HG02884 (cell line): ENCODE data around the gene SPRR1B.
"Not testable (repeated sequence)": the region's sequence is repeated elsewhere in the genome, so short reads cannot be mapped to it uniquely, and the experiment has no call there.

ENCODE experiments used
- ATAC-seq: cut with Tn5 transposase; IDR thresholded peaks from one replicate; pipeline ENCODE4 v1.9.1; 2021; ENCODE audit warnings: mild to moderate bottlenecking, moderate library complexity; ENCODE audit not compliant: unreplicated experiment

The SPRR1B gene

DNA sequence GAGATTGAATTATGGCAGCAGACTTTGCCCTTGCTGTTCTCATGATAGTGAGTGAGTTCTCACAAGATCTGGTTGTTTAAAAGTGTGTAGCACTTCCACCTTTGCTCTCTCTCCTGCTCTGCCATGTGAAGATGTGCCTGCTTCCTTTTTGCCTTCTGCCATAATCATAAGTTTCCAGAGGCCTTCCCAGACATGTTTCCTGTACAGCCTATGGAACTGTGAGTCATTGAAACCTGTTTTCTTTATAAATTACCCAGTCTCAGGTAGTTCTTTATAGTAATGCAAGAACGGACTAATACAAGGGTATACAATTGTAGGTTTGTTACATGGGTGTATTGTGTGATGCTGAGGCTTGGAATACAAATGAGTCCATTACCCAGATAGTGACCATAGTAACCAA, 4.2 kb downstream of the SPRR1B start:
- no peak for ATAC-seq

DNA sequence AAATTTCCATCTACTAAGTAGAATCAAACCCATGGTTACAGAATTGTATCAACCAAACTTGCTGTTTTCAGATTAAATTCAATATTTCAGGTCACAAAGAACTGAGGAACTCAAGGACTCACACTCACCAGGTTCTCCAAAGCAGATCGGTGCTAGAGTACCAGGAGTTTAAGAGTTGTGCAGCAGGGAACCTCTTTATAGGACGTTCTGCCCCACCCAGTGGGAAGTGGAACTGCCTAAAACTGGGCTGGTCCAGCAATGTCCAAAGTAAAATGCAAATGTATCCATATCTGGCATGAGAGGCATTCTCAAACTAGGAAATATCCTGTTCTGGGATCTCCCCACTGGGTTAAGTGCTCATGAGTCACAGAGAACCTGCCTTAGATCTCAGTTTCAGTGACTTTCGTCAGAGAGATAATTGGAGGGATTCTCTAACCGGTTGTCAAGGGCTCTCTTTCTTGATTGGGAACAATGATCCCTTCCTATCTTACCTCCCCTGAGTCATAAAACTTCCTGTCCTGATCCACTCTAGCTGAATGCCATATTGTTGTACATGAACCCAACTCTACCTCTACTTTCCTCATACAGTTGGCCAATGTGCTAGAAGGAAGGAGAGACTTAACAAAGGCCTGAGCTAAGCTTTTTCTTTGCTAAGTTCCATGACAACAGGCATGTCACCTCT, 10.1 kb downstream of the SPRR1B start, which contains the start of gene SPRR2D:
Gene SPRR2D, minus strand, starts transcription at position 171 of the 682 bp plus-strand sequence. CDS start 774 bp downstream, outside the sequence.
- no peak for ATAC-seq

DNA sequence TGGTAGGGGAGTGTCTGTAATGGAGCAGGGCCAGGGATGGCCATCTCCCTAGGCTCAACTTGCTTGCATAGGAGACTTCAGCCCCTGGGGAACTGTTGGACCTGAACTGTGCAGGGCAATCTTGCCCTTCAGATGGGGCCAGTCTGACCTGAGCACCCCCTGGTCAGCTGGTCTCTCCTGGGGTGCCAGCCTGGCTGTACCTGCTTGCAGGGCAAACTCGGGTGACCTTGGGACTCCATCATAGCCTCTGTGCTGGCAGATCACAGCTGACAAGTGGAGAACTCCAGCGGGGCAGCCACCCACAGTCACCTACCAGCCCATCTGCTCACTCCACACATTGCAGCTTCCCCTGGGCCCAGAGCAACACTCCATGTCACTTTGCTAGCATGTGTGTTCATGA, 18.2 kb downstream of the SPRR1B start:
- no peak for ATAC-seq

DNA sequence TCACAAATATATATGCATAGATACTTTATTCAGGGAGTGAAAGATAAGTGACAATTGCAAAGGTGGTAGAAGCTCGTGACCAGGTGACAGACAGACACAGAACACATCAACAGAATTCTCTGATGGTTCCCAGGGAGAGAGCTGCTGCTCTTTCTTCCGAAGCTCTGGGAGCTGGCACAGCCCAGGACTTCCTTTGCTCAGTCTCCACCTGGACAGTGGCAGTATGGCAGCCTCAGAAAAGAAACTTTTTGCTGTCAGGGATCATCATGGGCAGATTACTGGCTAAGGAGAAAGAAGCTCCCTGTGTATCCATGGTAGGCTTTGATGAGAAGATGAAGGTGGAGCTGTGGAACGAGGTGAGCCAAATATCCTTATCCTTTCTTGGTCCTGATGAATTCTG, 25.1 kb downstream of the SPRR1B start:
- not testable (repeated sequence) for ATAC-seq

DNA sequence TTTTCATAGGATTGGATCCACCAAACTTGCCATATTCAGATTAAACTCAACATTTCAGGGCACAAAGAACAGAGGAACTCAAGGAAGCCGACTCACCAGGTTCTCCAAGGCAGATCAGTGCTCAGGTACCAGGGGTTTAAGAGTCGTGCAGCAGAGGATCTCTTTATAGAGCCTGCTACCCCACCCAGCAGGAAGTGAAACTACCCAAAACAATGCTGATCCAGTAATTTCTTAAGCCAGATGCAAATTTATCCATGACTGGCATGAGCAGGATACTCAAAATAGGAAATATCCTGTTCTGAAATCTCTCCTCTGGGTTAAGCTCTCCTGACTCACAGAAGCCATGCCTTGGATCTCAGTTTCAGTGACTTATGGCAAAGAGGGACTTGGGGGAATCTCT, 26.4 kb downstream of the SPRR1B start, which contains the start of gene SPRR2A:
Gene SPRR2A, minus strand, starts transcription at position 138 of the 400 bp plus-strand sequence. CDS start 777 bp downstream, outside the sequence.
- ATAC-seq, result no peak

DNA sequence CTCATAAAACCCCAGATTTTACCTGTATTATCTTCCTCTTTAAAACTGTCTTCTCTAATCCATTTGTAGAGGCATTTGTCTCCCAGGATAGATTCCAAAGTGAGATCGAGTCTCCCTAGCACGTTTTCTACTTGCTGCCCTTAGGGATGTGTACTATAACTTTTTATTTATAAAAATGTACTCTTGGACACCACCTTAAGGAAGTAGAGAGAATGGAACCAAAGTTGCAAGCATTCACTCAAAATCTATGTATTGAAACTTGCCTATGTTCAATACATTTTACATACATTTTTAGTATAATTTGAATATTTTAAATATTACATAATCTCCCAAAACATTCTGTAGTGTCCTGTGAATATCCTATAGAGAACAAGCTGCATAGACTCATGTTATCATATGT, 27.2 kb downstream of the SPRR1B start:
- no peak for ATAC-seq

DNA sequence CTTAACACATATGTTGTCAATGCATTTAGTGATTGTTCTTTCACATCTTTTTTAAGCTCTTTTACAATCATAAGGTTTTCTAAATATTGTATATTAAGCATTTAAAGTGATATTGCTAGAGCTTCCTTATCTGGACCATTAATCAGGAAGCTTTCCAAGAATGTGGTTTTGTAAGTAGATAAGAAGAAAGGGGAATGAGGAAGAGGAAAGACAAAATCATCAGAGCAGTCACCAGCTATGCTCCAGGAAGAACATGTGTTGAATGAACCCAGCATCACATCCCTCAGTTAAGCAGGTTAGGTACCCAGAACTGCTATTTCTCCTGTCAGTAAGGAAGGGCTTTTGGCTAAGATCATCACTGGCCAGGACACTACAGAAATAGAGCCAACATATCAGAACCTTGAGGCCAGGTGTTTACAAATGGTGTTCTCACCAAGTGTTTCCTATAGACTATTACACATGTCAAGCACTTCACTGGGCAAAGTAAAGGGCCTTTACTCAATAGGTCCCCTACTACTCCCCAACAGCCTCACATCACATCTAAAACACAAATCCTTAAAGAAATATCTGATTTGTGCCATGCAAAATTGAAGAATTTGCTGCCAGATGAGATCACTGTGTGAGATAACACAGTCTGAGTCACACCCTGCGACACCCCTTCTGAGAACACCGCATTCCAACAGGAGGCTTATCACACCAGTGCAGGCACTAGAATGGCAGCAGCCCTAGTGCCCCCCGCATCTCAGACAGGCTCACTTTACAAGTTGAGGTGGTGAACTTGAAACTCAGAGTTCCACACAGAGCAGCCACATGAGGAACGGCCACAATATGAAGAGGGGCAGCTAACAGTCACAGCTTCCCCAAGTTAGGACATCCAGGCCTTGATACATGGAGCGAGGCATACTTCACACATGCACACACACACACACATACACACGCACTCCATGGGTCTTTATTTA, 28.1 kb downstream of the SPRR1B start:
- no peak for ATAC-seq

DNA sequence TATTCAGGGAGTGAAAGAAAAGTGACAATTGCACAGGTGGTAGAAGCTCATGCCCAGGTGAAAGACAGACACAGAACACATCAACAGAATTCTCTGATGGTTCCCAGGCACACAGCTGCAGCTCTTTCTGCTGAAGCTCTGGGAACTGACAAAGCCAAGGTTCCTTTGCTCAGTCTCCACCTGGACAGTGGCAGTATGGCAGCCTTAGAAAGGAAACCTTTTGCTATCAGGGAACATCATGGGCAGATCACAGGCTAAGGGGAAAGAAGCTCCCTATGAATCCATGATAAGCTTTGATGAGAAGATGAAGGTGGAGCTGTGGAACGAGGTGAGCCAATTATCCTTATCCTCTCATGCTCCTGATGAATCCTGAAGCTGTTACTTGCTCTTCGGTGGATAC, 39.2 kb downstream of the SPRR1B start:
- no peak for ATAC-seq

DNA sequence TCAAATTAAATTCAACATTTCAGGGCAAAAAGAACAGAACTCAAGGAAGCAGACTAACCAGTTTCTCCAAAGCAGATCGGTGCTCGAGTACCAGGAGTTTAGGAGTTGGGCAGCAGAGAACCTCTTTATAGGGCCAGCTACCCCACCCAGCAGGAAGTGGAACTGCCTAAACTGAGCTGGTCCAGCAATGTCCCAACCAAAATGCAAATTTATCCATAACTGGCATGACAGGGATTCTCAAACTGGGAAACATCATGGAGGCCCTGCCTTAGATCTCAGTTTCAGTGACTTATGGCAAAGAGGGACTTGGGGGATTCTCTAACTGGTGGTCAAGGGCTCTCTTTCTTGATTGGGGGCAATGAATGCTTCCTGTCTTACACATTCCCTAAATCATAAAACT, 40.5 kb downstream of the SPRR1B start, which contains the start of gene SPRR2B:
Gene SPRR2B, minus strand, starts transcription at position 101 of the 400 bp plus-strand sequence. CDS start 772 bp downstream, outside the sequence.
- no peak for ATAC-seq

DNA sequence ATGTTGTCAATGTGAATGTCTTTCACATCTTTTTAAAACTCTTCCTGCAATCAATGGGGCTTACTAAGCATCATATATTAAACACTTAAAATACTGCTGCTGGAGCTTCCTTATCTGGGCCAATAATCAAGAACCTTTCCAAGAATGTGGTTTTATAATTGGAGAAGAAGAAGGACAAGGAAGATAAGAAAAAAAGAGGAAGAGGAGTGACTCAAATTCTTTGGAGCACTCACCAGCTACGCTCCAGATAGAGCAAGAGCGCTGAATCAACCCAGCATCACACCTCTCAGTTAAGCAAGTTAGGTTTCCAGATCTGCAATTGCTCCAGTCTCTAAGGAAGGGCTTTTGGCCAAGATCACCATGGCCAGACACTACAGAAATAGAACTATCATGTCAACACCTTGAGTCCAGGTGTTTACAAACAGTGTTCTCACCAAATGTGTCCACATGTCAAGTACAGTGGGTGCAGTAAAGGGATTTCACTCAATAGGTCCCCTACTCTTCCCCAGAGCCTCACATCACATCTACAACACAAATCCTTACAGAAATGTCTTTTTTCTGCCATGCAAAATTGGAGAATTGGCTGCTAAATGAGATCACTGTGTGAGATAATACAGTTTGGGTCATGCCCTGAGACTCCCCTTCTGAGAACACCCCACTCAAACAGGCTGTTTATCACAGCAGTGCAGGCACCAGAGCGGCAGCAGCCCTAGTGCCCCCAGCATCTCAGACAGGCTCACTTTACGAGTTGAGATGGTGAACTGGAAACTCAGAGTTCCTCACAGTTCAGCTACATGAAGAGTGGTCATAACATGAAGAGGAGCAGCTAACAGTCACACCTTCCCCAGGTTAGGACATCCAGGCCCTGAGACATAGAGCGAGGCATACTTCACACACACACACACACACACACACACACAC, 42.1 kb downstream of the SPRR1B start:
- no peak for ATAC-seq

DNA sequence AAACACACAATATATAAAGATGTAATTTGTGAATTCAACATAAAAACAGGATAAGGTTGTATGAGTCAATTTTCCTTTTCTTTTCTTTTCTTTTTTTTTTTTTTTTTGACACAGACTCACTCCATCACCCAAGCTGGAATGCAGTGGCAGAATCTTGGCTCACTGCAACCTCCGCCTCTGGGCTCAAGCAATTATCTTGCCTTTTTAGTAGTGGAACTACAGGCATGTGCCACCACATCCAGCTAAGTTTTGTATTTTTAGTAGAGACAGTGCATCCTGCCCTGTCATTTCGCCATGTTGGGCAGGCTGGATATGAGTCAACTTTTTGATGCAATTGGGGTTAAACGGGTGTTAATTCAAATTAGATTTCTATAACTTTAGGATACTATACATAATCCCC, 50.7 kb downstream of the SPRR1B start:
- no peak for ATAC-seq
